Osteoblast (primary cell): ENCODE data around the gene CCDC116. TPM values are rescaled to one million over a fixed set of nuclear protein-coding genes. Genes with fewer than 3 reads are reported as not detected.
"Not testable (repeated sequence)": the region's sequence is repeated elsewhere in the genome, so short reads cannot be mapped to it uniquely, and the experiment has no call there.

Experiments
- DNase-seq: peaks from one replicate; pipeline ENCODE4 v3.0.0; 2011; ENCODE audit warnings: low spot score, mixed read lengths; ENCODE audit not compliant: insufficient read length; ENCODE audit errors: missing footprints
- H2AFZ ChIP-seq: 2 replicates; pipeline ENCODE4 v1.6.0; 2011; ENCODE audit warnings: mild to moderate bottlenecking, low read length
- H3K27ac ChIP-seq: 2 replicates; pipeline ENCODE4 v1.5.1; 2011; ENCODE audit warnings: mild to moderate bottlenecking, low read depth, low read length, moderate library complexity
- H3K27me3 ChIP-seq: 2 replicates; pipeline ENCODE4 v1.6.0; 2012; ENCODE audit warnings: mild to moderate bottlenecking, control low read depth, inconsistent platforms, low read length, moderate library complexity; ENCODE audit not compliant: insufficient read depth
- H3K36me3 ChIP-seq: 2 replicates; pipeline ENCODE4 v1.5.1; 2011; ENCODE audit warnings: mild to moderate bottlenecking, low read length, control low read depth, moderate library complexity; ENCODE audit not compliant: insufficient read depth
- H3K4me1 ChIP-seq: 2 replicates; pipeline ENCODE4 v1.5.1; 2011; ENCODE audit warnings: mild to moderate bottlenecking, low read length, control low read depth, moderate library complexity; ENCODE audit not compliant: insufficient read depth
- H3K4me2 ChIP-seq: 2 replicates; pipeline ENCODE4 v1.6.0; 2011; ENCODE audit warnings: mild to moderate bottlenecking, low read length; ENCODE audit not compliant: insufficient read depth
- H3K4me3 ChIP-seq: fragments of 200-600 bp; sonication (generic); 3 replicates; pipeline ENCODE4 v1.5.1; 2012; ENCODE audit warnings: mild to moderate bottlenecking, low read length, inconsistent platforms; ENCODE audit not compliant: insufficient read depth
- H3K79me2 ChIP-seq: 2 replicates; pipeline ENCODE4 v1.6.0; 2012; ENCODE audit warnings: mild to moderate bottlenecking, low read length, control low read depth, inconsistent platforms; ENCODE audit not compliant: insufficient read depth
- H3K9me3 ChIP-seq: 2 replicates; pipeline ENCODE4 v1.5.1; 2011; ENCODE audit warnings: low read depth, low read length, control low read depth
- H4K20me1 ChIP-seq: 2 replicates; pipeline ENCODE4 v1.6.0; 2012; ENCODE audit warnings: mild to moderate bottlenecking, low read length, control low read depth; ENCODE audit not compliant: insufficient read depth
- total RNA-seq: library from RNA; depleted of rRNA; stranded (reverse); fragments of >200 nt; gene quantifications from 2 replicates; pipeline ENCODE4 v1.2.3, GENCODE V29; 2012
- TF ChIP-seq, protein P1 (sequence below): IDR thresholded peaks from 2 replicates; pipeline ENCODE4 v1.5.1; 2011; ENCODE audit warnings: mild to moderate bottlenecking, low read depth, low read length, moderate library complexity; ENCODE audit errors: extremely low read depth

Gene CCDC116
- total RNA-seq, 1 donor, result 0.36 TPM

DNA sequence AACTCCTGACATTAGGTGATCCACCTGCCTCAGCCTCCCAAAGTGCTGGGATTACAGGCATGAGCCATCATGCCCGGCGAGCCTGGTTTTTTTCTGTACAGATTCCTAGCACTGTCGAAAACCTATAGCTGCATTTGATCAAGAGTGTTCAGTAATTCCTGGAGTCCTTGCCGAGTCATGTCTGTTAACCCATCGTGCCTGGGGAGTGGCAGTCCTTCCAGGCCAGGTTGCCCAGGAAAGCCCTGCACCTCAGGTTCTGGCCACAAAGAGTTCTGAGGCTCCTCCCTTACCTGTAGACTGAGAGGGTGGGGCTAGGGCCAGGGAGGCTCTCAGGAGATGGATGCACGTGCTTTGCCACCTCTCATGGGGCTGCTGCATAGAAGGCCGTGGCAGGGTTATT, 19.7 kb upstream of the CCDC116 start:
- no peak for DNase-seq
- Histone ChIP-seq H3K4me2 (no peak overlapping the region), H3K36me3 (peaks cover 43% of the 10 kb centered on the region), H4K20me1 (peaks cover 61% of the 10 kb centered on the region), H3K4me3 (no peak overlapping the region), H3K79me2 (peaks cover 92% of the 10 kb centered on the region), H2AFZ (no peak overlapping the region), H3K27ac (no peak overlapping the region), H3K9me3 (no peaks in the 10 kb centered on the region), H3K27me3 (no peaks in the 10 kb centered on the region), H3K4me1 (no peaks in the 10 kb centered on the region)
- TF ChIP-seq, protein P1, sequence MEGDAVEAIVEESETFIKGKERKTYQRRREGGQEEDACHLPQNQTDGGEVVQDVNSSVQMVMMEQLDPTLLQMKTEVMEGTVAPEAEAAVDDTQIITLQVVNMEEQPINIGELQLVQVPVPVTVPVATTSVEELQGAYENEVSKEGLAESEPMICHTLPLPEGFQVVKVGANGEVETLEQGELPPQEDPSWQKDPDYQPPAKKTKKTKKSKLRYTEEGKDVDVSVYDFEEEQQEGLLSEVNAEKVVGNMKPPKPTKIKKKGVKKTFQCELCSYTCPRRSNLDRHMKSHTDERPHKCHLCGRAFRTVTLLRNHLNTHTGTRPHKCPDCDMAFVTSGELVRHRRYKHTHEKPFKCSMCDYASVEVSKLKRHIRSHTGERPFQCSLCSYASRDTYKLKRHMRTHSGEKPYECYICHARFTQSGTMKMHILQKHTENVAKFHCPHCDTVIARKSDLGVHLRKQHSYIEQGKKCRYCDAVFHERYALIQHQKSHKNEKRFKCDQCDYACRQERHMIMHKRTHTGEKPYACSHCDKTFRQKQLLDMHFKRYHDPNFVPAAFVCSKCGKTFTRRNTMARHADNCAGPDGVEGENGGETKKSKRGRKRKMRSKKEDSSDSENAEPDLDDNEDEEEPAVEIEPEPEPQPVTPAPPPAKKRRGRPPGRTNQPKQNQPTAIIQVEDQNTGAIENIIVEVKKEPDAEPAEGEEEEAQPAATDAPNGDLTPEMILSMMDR, result no peak

DNA sequence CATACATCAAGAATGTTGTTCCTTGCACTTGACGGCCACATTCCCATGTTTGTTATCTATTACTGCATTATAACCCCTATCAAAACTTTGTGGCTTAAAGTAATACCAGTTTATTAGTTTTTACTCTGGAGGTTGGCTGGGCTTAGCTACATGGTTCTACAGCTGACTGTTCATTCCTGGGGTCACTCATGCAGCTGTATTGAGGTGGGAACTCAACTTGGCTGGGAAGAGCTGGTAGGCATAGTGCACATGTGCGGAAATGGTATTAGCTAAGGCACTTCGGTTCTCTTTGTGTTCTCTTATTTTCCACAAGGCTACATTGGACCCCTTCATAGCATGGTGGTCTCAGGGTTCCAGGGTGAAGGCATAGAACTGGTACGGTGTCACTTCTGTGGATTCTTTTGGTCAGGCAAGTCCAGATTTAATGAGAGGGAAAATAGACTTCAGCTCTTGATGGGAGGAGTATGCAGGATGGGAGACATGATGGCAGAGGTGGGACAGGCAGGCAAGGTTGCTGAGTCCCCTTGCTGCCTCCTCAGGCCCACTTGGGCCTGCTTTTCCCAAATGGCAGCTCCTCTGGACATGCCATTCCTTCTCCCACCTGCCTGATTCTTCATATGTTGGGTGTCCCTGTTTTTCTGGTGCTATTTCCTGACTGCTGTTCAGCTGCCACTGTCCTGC, 18.9 kb upstream of the CCDC116 start:
- H3K27me3 ChIP-seq, result no peaks in the 10 kb centered on the region
- TF ChIP-seq, protein P1, result no peak
- no peak overlapping the region for H2AFZ ChIP-seq
- H3K4me3 ChIP-seq, result no peak overlapping the region
- H3K4me1 ChIP-seq, result no peaks in the 10 kb centered on the region
- no peak overlapping the region for H3K4me2 ChIP-seq
- peaks cover 43% of the 10 kb centered on the region for H3K36me3 ChIP-seq
- H4K20me1 ChIP-seq, result peaks cover 53% of the 10 kb centered on the region
- no peak for DNase-seq
- no peaks in the 10 kb centered on the region for H3K9me3 ChIP-seq
- no peak overlapping the region for H3K27ac ChIP-seq
- H3K79me2 ChIP-seq, result peaks cover 91% of the 10 kb centered on the region

DNA sequence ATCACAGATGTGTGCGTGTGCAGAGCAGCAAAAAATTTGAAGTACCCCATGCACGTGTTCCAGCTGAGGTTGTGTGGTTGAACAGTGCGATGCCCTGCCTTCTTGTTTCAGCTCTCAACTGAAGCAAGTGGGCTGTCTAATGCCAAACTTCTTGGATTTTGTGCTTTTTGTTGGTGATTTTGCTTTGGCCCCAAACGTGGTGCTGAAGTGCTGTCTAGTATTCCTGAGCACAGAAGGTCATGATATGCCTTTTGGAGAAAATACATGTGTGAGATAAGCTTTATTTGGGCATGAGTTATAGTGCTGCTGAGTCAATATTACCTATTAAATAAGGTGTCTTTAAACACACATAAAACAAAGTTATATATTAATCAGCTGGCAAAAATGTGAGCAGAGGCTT, 16.8 kb upstream of the CCDC116 start:
- Histone ChIP-seq H3K27ac (no peak overlapping the region), H3K4me2 (no peak overlapping the region), H3K79me2 (peaks cover 92% of the 10 kb centered on the region), H3K36me3 (peaks cover 31% of the 10 kb centered on the region), H3K4me3 (no peak overlapping the region), H4K20me1 (peaks cover 61% of the 10 kb centered on the region), H2AFZ (no peak overlapping the region), H3K27me3 (no peaks in the 10 kb centered on the region), H3K4me1 (no peaks in the 10 kb centered on the region), H3K9me3 (no peaks in the 10 kb centered on the region)
- TF ChIP-seq, protein P1, result no peak
- no peak for DNase-seq

DNA sequence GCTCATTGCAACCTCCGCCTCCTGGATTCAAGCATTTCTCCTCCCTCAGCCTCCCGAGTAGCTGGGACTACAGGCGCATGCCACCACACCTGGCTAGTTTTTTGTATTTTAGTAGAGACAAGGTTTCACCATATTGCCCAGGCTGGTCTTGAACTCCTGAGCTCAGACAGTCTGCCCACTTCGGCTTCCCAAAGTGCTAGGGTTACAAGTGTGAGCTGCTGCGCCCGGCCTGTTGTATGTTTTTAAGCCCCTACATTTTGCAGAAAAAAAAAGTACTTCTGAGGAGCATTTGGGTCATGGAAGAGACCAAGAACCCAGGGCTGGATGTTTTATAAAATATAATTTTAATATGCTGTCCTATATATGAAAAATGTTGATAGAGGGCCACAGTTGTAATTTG, 15.2 kb upstream of the CCDC116 start:
- not testable (repeated sequence) for H3K27me3 ChIP-seq, H3K4me3 ChIP-seq, DNase-seq, H3K27ac ChIP-seq, H3K4me2 ChIP-seq, H3K9me3 ChIP-seq, H2AFZ ChIP-seq, H3K4me1 ChIP-seq
- Histone ChIP-seq H3K79me2 (peaks cover 90% of the 10 kb centered on the region), H3K36me3 (peaks cover 25% of the 10 kb centered on the region), H4K20me1 (peaks cover 60% of the 10 kb centered on the region)
